HG02678 (cell line): ENCODE data around the gene ZNF75A.
A peak's percentile ranks its signal among the peaks of the same experiment; 100 is the strongest.
"Not testable (repeated sequence)": the region's sequence is repeated elsewhere in the genome, so short reads cannot be mapped to it uniquely, and the experiment has no call there.

Experiments
- ATAC-seq: cut with Tn5 transposase; IDR thresholded peaks from one replicate; pipeline ENCODE4 v1.9.1; 2021; ENCODE audit warnings: mild to moderate bottlenecking, moderate library complexity; ENCODE audit not compliant: unreplicated experiment

The ZNF75A gene

GRCh38 chr16:3305109-3306068, at the start of gene ZNF75A, which contains the start of gene TIGD7:
Gene ZNF75A (plus strand): TSS chr16:3305497. CDS start chr16:3308429, 2,932 bp downstream.
Gene TIGD7 (minus strand): TSS chr16:3305430. CDS start chr16:3300614, 4,816 bp downstream.
- peak; percentile 96 for ATAC-seq

- ATAC-seq = no peak
Measured at GRCh38 chr16:3256146-3256865, 49.0 kb upstream of the ZNF75A start, which contains the start of gene MEFV. Gene MEFV (minus strand): TSS chr16:3256633. CDS start chr16:3256587, 46 bp downstream.

GRCh38 chr16:3256866-3257465, 48.3 kb upstream of the ZNF75A start:
- no peak for ATAC-seq

- no peak for ATAC-seq
Measured at GRCh38 chr16:3259836-3260235, 45.5 kb upstream of the ZNF75A start.

- ATAC-seq = no peak
Measured at GRCh38 chr16:3262517-3262916, 42.8 kb upstream of the ZNF75A start.

GRCh38 chr16:3264137-3265036, 40.9 kb upstream of the ZNF75A start:
- ATAC-seq = peak; percentile 84

- ATAC-seq = no peak
Measured at GRCh38 chr16:3266873-3267537, 38.3 kb upstream of the ZNF75A start.

- ATAC-seq = no peak
Measured at GRCh38 chr16:3268294-3268693, 37.0 kb upstream of the ZNF75A start.

- ATAC-seq = not testable (repeated sequence)
Measured at GRCh38 chr16:3270718-3271117, 34.6 kb upstream of the ZNF75A start.

- not testable (repeated sequence) for ATAC-seq
Measured at GRCh38 chr16:3271281-3271680, 34.0 kb upstream of the ZNF75A start.

- no peak for ATAC-seq
Measured at GRCh38 chr16:3274490-3274889, 30.8 kb upstream of the ZNF75A start.

GRCh38 chr16:3274947-3275346, 30.4 kb upstream of the ZNF75A start:
- ATAC-seq = no peak

- no peak for ATAC-seq
Measured at GRCh38 chr16:3276679-3277078, 28.6 kb upstream of the ZNF75A start.

- ATAC-seq = no peak
Measured at GRCh38 chr16:3281222-3281820, 24.0 kb upstream of the ZNF75A start.

GRCh38 chr16:3282103-3282729, 23.1 kb upstream of the ZNF75A start:
- ATAC-seq = peak; percentile 24

- ATAC-seq = peak; percentile 84
Measured at GRCh38 chr16:3282730-3283542, 22.4 kb upstream of the ZNF75A start, which contains the start of gene ZNF263. Gene ZNF263 (plus strand): TSS chr16:3283491. CDS start chr16:3283819, 328 bp downstream.

GRCh38 chr16:3283543-3284447, 21.5 kb upstream of the ZNF75A start:
- no peak for ATAC-seq
